Measurements from ENCODE around the gene RNF144A.

RNF144A gene

DNA sequence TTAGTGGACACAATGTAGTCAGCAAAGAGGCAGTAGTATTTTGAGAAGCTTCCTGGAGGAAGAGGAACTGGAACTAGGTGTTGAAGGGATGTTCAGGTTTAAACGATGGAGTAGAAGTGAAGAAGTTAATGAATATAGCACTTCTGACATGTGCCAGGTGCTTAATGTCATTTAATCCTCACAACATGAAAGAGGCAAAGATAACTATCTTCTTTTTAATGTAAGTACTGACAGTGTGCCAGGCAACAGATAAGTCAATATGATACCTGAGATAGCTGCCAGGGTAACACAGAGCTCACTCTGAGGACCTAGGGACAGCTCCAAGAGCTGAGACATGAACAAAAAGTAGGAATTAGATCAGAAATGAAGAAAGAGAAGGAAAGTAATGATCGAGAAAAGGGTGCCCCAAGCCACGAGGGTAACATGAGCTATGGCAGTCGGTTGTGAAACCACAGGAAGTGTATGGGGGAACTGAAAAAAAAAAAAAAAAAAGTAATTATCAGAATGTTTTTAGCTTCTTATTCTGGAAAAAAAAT lies 140.7 kb downstream of the RNF144A start:
- no peaks in the 10 kb centered on the region for H3K27me3 ChIP-seq (ENCODE audit: insufficient read depth, low read length)
- no peaks in the 10 kb centered on the region for H3K36me3 ChIP-seq (ENCODE audit: insufficient read depth, low read length)
- no peaks in the 10 kb centered on the region for H3K9me3 ChIP-seq (ENCODE audit: low read length)
- no peak overlapping the region for H2AFZ ChIP-seq (ENCODE audit: low read depth, low read length)
- no peak overlapping the region for H3K4me3 ChIP-seq (ENCODE audit: low read length)
- H3K4me1 ChIP-seq (ENCODE audit: insufficient read depth, low read length): no peaks in the 10 kb centered on the region

DNA sequence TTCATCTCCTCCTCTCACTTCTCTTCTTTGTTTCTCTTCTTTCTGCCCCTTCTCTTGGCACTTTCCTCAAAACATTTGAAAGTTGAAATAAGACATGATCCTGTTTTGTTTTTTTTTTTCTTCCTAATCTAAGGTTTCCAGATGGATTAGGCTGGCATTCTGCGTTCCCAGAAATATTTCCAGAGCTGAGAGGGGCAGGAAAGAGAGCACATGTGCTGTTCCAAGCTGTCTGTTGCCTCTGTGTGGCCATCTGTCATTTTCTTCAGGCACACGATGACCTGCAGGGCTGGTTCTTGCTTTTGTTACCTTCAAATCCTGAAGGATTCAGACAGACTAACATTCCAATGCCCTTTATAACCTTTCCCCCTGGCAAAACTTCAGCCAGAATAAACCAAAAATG lies 142.9 kb downstream of the RNF144A start:
- H3K9me3 ChIP-seq (ENCODE audit: low read length): no peaks in the 10 kb centered on the region
- H3K36me3 ChIP-seq (ENCODE audit: insufficient read depth, low read length): no peaks in the 10 kb centered on the region

DNA sequence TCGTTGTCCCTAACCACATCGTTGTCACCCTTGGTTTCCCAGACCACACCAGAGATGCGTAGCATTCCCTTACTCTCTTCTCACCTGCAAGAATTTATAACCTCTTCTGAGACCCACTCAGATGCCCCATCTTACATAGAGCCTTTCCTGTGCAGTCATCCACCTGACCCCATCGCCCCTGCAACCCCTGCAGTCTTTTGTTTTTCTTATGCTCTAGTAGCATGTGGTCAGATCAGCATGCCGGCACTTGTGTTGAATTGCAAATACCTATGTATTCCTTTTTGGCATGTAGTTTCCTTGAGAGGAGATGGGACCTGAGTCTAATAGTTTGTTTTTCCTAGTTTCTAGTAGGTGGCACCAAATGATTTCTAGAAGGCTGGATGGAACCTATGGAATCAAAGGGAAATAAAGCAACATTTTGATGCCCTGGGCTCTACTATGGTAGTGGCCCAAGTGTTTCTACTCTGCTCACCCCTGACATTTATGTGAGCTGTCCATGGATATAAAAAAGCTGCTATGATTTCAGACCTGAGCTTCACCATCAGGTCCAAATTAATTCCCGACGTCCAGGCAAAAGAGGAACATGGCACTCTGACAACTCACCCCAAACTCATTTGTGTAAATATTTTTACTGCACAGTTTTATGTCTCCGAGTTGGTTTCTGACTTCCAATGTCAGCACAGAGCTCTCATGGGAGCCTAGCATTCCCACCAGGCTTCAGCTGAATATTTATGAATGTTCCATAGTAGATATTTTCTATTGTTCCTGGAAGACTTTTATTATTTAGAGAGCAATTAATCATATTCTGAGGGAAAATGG lies 143.6 kb downstream of the RNF144A start:
- H3K36me3 ChIP-seq (ENCODE audit: insufficient read depth, low read length): no peaks in the 10 kb centered on the region

More for the DNA sequence above, 142.9 kb downstream of the RNF144A start:
- Histone ChIP-seq H3K27me3 (ENCODE audit: insufficient read depth, low read length) (no peaks in the 10 kb centered on the region), H3K4me1 (ENCODE audit: insufficient read depth, low read length) (no peaks in the 10 kb centered on the region), H3K4me3 (ENCODE audit: low read length) (no peak overlapping the region), H2AFZ (ENCODE audit: low read depth, low read length) (no peak overlapping the region)

DNA sequence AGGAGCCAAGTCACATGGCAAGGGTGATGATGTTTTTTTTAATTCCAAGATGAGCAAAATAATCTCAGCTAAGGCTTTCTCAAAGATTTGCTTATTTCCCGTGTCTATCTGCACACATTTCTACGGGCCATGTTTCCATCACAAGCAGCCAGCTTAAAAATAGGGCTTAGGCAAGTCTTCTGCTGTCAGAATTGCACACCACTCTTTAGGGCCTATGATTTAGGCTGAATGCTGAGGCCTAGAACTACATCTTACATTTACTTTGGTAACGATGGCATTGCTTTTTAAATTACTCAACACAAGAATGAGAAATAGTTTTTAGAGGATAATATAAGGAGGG lies 144.2 kb downstream of the RNF144A start:
- Histone ChIP-seq H3K4me3 (ENCODE audit: low read length) (no peak overlapping the region), H3K4me1 (ENCODE audit: insufficient read depth, low read length) (no peaks in the 10 kb centered on the region), H2AFZ (ENCODE audit: low read depth, low read length) (no peak overlapping the region), H3K36me3 (ENCODE audit: insufficient read depth, low read length) (no peaks in the 10 kb centered on the region), H3K27me3 (ENCODE audit: insufficient read depth, low read length) (no peaks in the 10 kb centered on the region), H3K9me3 (ENCODE audit: low read length) (no peaks in the 10 kb centered on the region)

More for the DNA sequence above, 143.6 kb downstream of the RNF144A start:
- H3K4me1 ChIP-seq (ENCODE audit: insufficient read depth, low read length): no peaks in the 10 kb centered on the region
- no peak overlapping the region for H2AFZ ChIP-seq (ENCODE audit: low read depth, low read length)
- H3K4me3 ChIP-seq (ENCODE audit: low read length): no peak overlapping the region
- no peaks in the 10 kb centered on the region for H3K27me3 ChIP-seq (ENCODE audit: insufficient read depth, low read length)
- no peaks in the 10 kb centered on the region for H3K9me3 ChIP-seq (ENCODE audit: low read length)

DNA sequence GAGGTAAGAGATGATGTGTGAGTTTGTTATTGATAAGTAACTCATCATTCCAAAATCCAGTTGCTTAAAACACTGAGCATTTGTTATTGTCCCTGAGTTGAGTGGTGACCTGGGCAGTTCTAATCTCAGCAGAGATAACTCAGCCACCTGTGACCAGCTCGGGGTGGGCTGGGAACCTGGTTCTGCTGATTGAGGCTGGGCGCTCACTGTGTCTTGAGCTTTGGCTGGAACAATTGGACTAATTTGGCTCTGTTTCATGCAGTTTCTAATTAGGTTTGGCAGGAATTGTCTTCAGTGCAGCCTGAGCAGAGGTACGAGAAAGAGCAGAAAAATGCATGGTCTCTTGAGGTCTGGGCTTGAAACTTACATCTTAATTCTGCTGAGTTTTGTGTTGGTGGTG lies 144.7 kb downstream of the RNF144A start:
- no peak overlapping the region for H2AFZ ChIP-seq (ENCODE audit: low read depth, low read length)
- no peak overlapping the region for H3K4me3 ChIP-seq (ENCODE audit: low read length)
- H3K4me1 ChIP-seq (ENCODE audit: insufficient read depth, low read length): no peaks in the 10 kb centered on the region
- no peaks in the 10 kb centered on the region for H3K9me3 ChIP-seq (ENCODE audit: low read length)
- H3K36me3 ChIP-seq (ENCODE audit: insufficient read depth, low read length): no peaks in the 10 kb centered on the region
- H3K27me3 ChIP-seq (ENCODE audit: insufficient read depth, low read length): no peaks in the 10 kb centered on the region

DNA sequence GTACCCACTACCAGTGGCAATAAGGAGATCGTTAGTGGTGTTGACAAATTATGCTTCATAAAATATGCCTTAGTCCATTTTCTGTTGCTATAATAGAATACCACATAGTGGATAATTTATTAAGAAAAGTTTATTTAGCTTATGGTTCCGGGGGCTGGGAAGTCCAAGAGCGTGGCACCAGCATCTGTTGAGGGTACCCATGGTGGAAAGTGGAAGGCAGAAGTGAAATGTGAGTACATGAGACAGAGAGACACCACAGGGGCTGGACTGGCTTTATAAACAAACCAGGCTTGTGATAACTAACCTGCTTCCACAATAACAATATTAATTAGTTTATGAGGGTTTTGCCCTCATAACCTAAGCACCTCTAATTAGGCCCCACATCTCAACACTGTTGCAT lies 146.6 kb downstream of the RNF144A start:
- Histone ChIP-seq H3K4me3 (ENCODE audit: low read length) (no peak overlapping the region), H3K36me3 (ENCODE audit: insufficient read depth, low read length) (no peaks in the 10 kb centered on the region), H3K9me3 (ENCODE audit: low read length) (no peaks in the 10 kb centered on the region), H3K27me3 (ENCODE audit: insufficient read depth, low read length) (no peaks in the 10 kb centered on the region), H2AFZ (ENCODE audit: low read depth, low read length) (no peak overlapping the region), H3K4me1 (ENCODE audit: insufficient read depth, low read length) (no peaks in the 10 kb centered on the region)

DNA sequence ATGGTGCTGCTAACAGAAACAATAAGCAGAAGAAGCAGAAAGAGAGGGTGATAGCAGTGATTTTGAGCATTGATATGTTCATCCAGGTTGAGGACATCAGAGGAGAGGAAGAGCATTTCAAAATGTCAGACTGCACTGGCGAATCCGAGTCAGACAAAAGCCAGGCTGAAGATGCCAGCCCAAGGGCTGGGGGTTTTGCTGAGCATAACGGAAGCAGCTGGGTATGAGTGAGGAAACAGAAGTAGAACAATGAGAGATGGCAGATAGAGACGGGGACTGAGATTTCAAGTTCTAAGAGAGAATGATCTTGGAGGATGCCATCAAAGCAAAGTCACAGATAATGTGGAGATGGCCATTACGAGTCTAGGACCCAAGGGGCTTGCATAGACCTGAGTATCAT lies 151.2 kb downstream of the RNF144A start:
- Histone ChIP-seq H3K36me3 (ENCODE audit: insufficient read depth, low read length) (no peaks in the 10 kb centered on the region), H2AFZ (ENCODE audit: low read depth, low read length) (no peak overlapping the region), H3K4me3 (ENCODE audit: low read length) (no peak overlapping the region), H3K27me3 (ENCODE audit: insufficient read depth, low read length) (no peaks in the 10 kb centered on the region), H3K9me3 (ENCODE audit: low read length) (peaks cover 2% of the 10 kb centered on the region), H3K4me1 (ENCODE audit: insufficient read depth, low read length) (no peaks in the 10 kb centered on the region)

DNA sequence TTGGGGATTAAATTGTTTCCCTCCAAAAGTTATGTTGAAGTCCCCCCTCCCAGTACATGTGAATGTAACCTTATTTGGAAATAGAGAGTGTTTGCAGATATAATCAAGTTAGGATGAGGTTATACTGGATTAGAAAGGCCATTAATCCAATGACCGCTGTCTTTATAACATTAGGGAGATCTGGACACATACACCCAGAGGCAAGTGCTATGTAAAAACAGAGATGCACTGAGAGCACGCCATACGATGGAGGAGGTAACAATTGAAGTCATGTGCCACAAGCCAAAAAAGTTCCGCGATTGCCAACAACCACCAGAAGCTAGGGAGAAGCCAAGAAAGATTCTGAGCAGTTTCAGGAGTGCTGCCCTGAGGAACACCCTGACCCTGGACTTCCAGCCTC lies 153.3 kb downstream of the RNF144A start:
- Histone ChIP-seq H3K4me1 (ENCODE audit: insufficient read depth, low read length) (no peaks in the 10 kb centered on the region), H3K4me3 (ENCODE audit: low read length) (no peak overlapping the region), H2AFZ (ENCODE audit: low read depth, low read length) (no peak overlapping the region), H3K27me3 (ENCODE audit: insufficient read depth, low read length) (no peaks in the 10 kb centered on the region), H3K9me3 (ENCODE audit: low read length) (peaks cover 2% of the 10 kb centered on the region), H3K36me3 (ENCODE audit: insufficient read depth, low read length) (no peaks in the 10 kb centered on the region)

DNA sequence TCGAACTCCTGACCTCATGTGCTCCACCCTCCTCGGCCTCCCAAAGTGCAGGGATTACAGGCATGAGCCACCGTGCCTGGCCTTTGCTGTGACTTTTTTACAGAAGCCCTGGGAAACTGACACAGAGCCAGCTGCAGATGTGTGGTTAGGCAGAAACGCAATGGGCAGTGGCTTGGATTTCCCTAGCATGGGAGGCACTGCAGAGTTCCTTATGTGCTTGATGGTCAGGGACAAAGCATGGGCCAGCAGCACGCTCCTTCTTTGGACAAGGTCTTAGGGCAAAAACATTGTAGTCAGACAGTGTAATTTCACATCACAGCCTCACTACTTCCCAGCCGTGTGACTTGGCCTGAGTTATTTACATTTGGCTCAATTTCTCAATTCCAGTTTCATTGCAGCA lies 153.9 kb downstream of the RNF144A start:
- Histone ChIP-seq H3K4me1 (ENCODE audit: insufficient read depth, low read length) (no peaks in the 10 kb centered on the region), H2AFZ (ENCODE audit: low read depth, low read length) (no peak overlapping the region), H3K9me3 (ENCODE audit: low read length) (peaks cover 2% of the 10 kb centered on the region), H3K27me3 (ENCODE audit: insufficient read depth, low read length) (no peaks in the 10 kb centered on the region), H3K4me3 (ENCODE audit: low read length) (no peak overlapping the region), H3K36me3 (ENCODE audit: insufficient read depth, low read length) (no peaks in the 10 kb centered on the region)

DNA sequence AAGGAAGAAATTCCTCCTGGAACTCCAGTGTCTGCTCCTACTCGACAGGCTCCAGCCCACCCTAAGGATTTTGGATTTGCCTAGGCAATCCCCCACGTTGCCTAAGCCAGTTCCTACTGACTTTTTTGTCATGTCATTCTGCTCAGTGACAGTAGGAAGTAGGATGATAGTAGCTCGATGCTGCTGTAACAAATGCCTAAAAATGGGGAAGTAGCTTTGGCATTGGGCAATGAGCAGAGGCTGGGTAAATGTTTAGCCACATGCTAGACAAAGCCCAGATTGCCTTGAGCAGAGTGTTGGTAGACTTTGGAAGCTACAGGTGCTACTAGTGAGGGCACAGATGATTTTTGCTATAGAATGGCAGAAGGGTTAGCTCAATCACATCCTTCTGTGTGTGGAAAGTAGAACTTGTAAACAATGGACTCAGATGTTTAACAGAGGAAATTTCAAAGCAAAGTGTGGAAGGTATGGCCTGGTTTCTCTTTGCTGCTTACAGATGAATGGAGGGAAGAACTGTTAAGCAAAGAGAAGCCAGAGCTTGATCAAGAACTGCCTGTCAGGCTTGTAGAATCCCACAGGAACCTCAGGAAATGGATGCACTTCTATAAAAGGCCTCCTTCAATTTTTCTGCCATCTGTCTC lies 154.8 kb downstream of the RNF144A start:
- peaks cover 2% of the 10 kb centered on the region for H3K9me3 ChIP-seq (ENCODE audit: low read length)
- H3K27me3 ChIP-seq (ENCODE audit: insufficient read depth, low read length): no peaks in the 10 kb centered on the region
- no peak overlapping the region for H3K4me3 ChIP-seq (ENCODE audit: low read length)
- no peaks in the 10 kb centered on the region for H3K4me1 ChIP-seq (ENCODE audit: insufficient read depth, low read length)
- no peaks in the 10 kb centered on the region for H3K36me3 ChIP-seq (ENCODE audit: insufficient read depth, low read length)
- H2AFZ ChIP-seq (ENCODE audit: low read depth, low read length): no peak overlapping the region

DNA sequence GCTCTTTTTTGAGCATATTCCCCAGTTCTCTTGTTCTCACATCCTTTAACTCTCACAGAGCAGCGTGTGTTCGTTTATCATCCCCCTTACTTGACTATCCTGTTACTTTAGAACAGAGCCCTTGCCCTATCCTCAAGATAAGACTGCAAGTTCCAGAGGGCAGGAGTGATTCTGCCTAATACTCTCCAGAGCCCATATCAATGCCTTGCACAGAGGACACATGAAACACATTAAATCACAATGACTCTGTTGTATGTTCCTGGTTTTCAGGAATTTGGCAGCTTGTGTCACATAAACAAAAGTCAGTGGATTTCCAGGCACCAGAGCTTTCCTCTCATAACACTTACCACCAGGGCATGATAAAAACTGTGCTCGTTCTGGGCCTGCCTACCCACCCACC lies 156.7 kb downstream of the RNF144A start:
- Histone ChIP-seq H3K36me3 (ENCODE audit: insufficient read depth, low read length) (no peaks in the 10 kb centered on the region), H3K27me3 (ENCODE audit: insufficient read depth, low read length) (no peaks in the 10 kb centered on the region), H3K4me3 (ENCODE audit: low read length) (no peak overlapping the region), H3K4me1 (ENCODE audit: insufficient read depth, low read length) (no peaks in the 10 kb centered on the region), H3K9me3 (ENCODE audit: low read length) (peaks cover 2% of the 10 kb centered on the region), H2AFZ (ENCODE audit: low read depth, low read length) (no peak overlapping the region)

DNA sequence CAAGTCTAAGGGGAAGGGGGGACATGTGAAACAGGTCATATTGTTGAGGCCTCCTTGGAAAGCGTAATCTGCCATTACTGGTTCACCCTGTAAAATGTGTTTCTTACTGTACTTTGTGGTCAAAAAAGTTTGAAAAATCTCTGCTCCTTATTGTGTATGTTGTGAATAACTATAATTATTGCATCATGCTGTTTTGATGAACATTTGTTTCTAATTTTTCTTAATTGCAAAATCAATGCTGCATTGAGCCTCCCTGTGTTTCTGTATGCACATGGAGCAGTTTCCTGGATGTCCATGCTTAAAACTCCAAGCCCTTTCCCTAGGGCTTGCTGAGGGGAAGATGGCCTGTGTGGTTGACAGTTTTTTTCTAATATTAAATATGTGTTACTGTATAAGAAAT lies 158.6 kb downstream of the RNF144A start:
- H2AFZ ChIP-seq (ENCODE audit: low read depth, low read length): no peak overlapping the region
- H3K27me3 ChIP-seq (ENCODE audit: insufficient read depth, low read length): no peaks in the 10 kb centered on the region
- H3K4me1 ChIP-seq (ENCODE audit: insufficient read depth, low read length): no peaks in the 10 kb centered on the region
- peaks cover 2% of the 10 kb centered on the region for H3K9me3 ChIP-seq (ENCODE audit: low read length)
- H3K4me3 ChIP-seq (ENCODE audit: low read length): no peak overlapping the region
- no peaks in the 10 kb centered on the region for H3K36me3 ChIP-seq (ENCODE audit: insufficient read depth, low read length)

DNA sequence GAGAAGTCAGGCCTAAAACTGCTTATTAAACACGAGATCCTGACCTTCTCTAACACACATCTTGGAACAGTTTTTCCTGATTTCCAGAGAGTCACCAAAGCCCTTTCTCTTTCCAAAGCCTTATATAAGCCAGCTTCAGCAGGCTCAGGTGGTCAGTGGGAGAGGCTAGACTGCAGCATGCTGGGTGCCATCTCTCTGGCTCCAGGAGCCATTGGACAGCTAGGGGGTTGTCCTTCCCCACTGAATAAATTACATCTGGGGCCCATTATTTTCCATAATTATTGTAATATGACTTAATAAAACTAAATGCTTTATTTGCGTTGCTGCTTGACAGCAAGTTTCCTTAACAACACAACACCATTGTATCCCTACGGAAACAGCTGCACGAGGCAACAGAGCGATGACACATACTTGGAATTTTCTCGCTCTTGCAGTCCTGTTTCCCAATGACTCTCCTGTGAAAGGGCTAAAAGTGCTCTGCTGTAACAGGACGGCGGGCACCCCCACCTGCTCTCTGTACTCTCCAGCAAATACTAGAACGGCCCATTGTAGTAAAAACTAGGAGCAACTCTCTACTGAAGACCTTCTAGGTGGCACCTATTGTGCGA lies 160.6 kb downstream of the RNF144A start:
- H3K4me1 ChIP-seq (ENCODE audit: insufficient read depth, low read length): no peaks in the 10 kb centered on the region
- H2AFZ ChIP-seq (ENCODE audit: low read depth, low read length): no peak overlapping the region
- H3K36me3 ChIP-seq (ENCODE audit: insufficient read depth, low read length): no peaks in the 10 kb centered on the region
- H3K9me3 ChIP-seq (ENCODE audit: low read length): no peaks in the 10 kb centered on the region
- no peaks in the 10 kb centered on the region for H3K27me3 ChIP-seq (ENCODE audit: insufficient read depth, low read length)
- no peak overlapping the region for H3K4me3 ChIP-seq (ENCODE audit: low read length)
